Neuronal stem cell (in vitro differentiated cells): ENCODE results near the gene SORCS2.

ENCODE experiments used
- DNase-seq: peaks from one replicate; pipeline ENCODE4 v3.0.0-alpha.2; 2013; ENCODE audit warnings: low spot score
- H2AFZ ChIP-seq: one replicate; pipeline ENCODE4 v1.6.1; 2013; ENCODE audit warnings: mild to moderate bottlenecking, low read length, inconsistent platforms
- H2AK5ac ChIP-seq: 2 replicates; pipeline ENCODE4 v1.6.1; 2013; ENCODE audit warnings: low read depth, mild to moderate bottlenecking, inconsistent platforms, low read length, moderate library complexity, mixed read lengths
- H2BK120ac ChIP-seq: 2 replicates; pipeline ENCODE4 v1.6.1; 2013; ENCODE audit warnings: low read depth, mild to moderate bottlenecking, inconsistent platforms, low read length, moderate library complexity, mixed read lengths
- H2BK12ac ChIP-seq: one replicate; pipeline ENCODE4 v1.6.1; 2013; ENCODE audit warnings: low read length, inconsistent platforms
- H2BK15ac ChIP-seq: 2 replicates; pipeline ENCODE4 v1.6.1; 2013; ENCODE audit warnings: mild to moderate bottlenecking, low read length, inconsistent platforms, mixed read lengths
- H2BK5ac ChIP-seq: one replicate; pipeline ENCODE4 v1.6.1; 2013; ENCODE audit warnings: inconsistent platforms, mild to moderate bottlenecking, low read length, moderate library complexity
- H3K14ac ChIP-seq: one replicate; pipeline ENCODE4 v1.6.1; 2013; ENCODE audit warnings: low read length, inconsistent platforms
- H3K18ac ChIP-seq: 2 replicates; pipeline ENCODE4 v1.6.1; 2013; ENCODE audit warnings: low read length, inconsistent platforms
- H3K23ac ChIP-seq: 2 replicates; pipeline ENCODE4 v1.6.1; 2013; ENCODE audit warnings: low read depth, mild to moderate bottlenecking, mixed read lengths, low read length, inconsistent platforms; ENCODE audit not compliant: poor library complexity
- H3K27ac ChIP-seq: replicated peaks from 3 replicates; pipeline ENCODE4 v1.5.1; 2013; ENCODE audit warnings: low read length, inconsistent platforms
- H3K27me3 ChIP-seq, 3 experiments: 2 replicates each; pipeline ENCODE4 v1.6.1; 2013; ENCODE audit warnings: low read length in 3 of 3, mild to moderate bottlenecking in 2 of 3, inconsistent platforms in 1 of 3, low read depth in 1 of 3, mixed read lengths in 1 of 3, moderate library complexity in 1 of 3; ENCODE audit not compliant: control insufficient read depth in 3 of 3, insufficient read depth in 3 of 3
- H3K36me3 ChIP-seq, 2 donors: replicated peaks in 1 of 2; 2 replicates each; pipeline ENCODE4 v1.6.1; 2013; ENCODE audit warnings: low read length in 2 of 2; ENCODE audit not compliant: control insufficient read depth in 2 of 2, insufficient read depth in 2 of 2
- H3K4ac ChIP-seq: 2 replicates; pipeline ENCODE4 v1.6.1; 2013; ENCODE audit warnings: inconsistent platforms, mild to moderate bottlenecking, low read length, moderate library complexity
- H3K4me1 ChIP-seq, 2 donors: 1 replicate in 1 of 2; 2 replicates in 1 of 2; pipeline ENCODE4 v1.6.1; 2013; ENCODE audit warnings: low read length in 2 of 2, low read depth in 1 of 2; ENCODE audit not compliant: control insufficient read depth in 2 of 2, insufficient read depth in 1 of 2
- H3K4me2 ChIP-seq: one replicate; pipeline ENCODE4 v1.6.1; 2013; ENCODE audit warnings: mild to moderate bottlenecking, low read length, inconsistent platforms; ENCODE audit not compliant: insufficient read depth, poor library complexity, severe bottlenecking
- H3K4me3 ChIP-seq, 2 donors: 2 replicates each; pipeline ENCODE4 v1.5.1; 2013; ENCODE audit warnings: low read length in 2 of 2, mild to moderate bottlenecking in 2 of 2, inconsistent platforms in 1 of 2, moderate library complexity in 1 of 2
- H3K79me1 ChIP-seq: one replicate; pipeline ENCODE4 v1.6.1; 2013; ENCODE audit warnings: low read depth, mild to moderate bottlenecking, inconsistent platforms, low read length, moderate library complexity
- H3K9ac ChIP-seq: one replicate; pipeline ENCODE4 v1.6.1; 2013; ENCODE audit warnings: mild to moderate bottlenecking, low read depth, low read length, inconsistent platforms; ENCODE audit not compliant: poor library complexity
- H3K9me3 ChIP-seq, 2 donors: replicated peaks in 1 of 2; 2 replicates each; pipeline versions ENCODE3 to v1.6.1; 2013; ENCODE audit warnings: low read length in 2 of 2, mild to moderate bottlenecking in 2 of 2, inconsistent platforms in 1 of 2, low read depth in 1 of 2, mixed read lengths in 1 of 2, moderate library complexity in 1 of 2; ENCODE audit not compliant: control insufficient read depth in 2 of 2, insufficient read depth in 1 of 2
- H4K8ac ChIP-seq: one replicate; pipeline ENCODE4 v1.6.1; 2013; ENCODE audit warnings: low read depth, mild to moderate bottlenecking, inconsistent platforms, low read length, moderate library complexity
- H4K91ac ChIP-seq: one replicate; pipeline ENCODE4 v1.6.1; 2013; ENCODE audit warnings: low read length, low read depth, mild to moderate bottlenecking, inconsistent platforms; ENCODE audit not compliant: poor library complexity
- WGBS, 2 donors: extraction: QIAGEN DNeasy Blood & Tissue Kit; methylation state at CpG; one replicate each; pipeline ENCODE4 v1.1.7; 2013; ENCODE audit warnings: missing lambda C conversion rate in 2 of 2, mixed read lengths in 1 of 2; ENCODE audit not compliant: insufficient read length in 2 of 2, insufficient replicate concordance in 1 of 2; ENCODE audit errors: extremely low coverage in 2 of 2; 5-methylcytosine and 5-hydroxymethylcytosine counted together

The SORCS2 gene

GRCh38 chr4:7328913-7329638, 136.7 kb downstream of the SORCS2 start:
- peak overlapping the region; percentile 32 for H2BK5ac ChIP-seq
- no peak overlapping the region for H3K4me2 ChIP-seq
- no peak overlapping the region for H3K4me3 ChIP-seq
- no peak overlapping the region for H3K4ac ChIP-seq
- DNase-seq = no peak
- H3K23ac ChIP-seq = peak overlapping the region; percentile 65
- H2AFZ ChIP-seq = no peak overlapping the region
- H2BK15ac ChIP-seq = peak overlapping the region; percentile 91
- peak overlapping the region; percentile 14 for H2BK12ac ChIP-seq
- no peak overlapping the region for H3K27ac ChIP-seq
- WGBS, 2 donors = no CpG with 5 or more reads among the region's 22 CpGs
- peak overlapping the region; percentile 47 for H3K14ac ChIP-seq
- no peaks in the 10 kb centered on the region for H3K79me1 ChIP-seq
- peak overlapping the region; percentile 49 for H2BK120ac ChIP-seq
- H3K9ac ChIP-seq = peak overlapping the region; percentile 65
- H4K91ac ChIP-seq = peak overlapping the region; percentile 73
- no peaks in the 10 kb centered on the region for H3K9me3 ChIP-seq
- H3K4me1 ChIP-seq = peaks cover 0 to 21% of the 10 kb centered on the region in 2 donors
- H2AK5ac ChIP-seq = peak overlapping the region; percentile 97
- H4K8ac ChIP-seq = no peak overlapping the region
- no peaks in the 10 kb centered on the region for H3K36me3 ChIP-seq
- peaks cover 0 to 4% (median 0%) of the 10 kb centered on the region in 3 experiments for H3K27me3 ChIP-seq
- H3K18ac ChIP-seq = peak overlapping the region; percentile 74

GRCh38 chr4:7330031-7330596, 137.8 kb downstream of the SORCS2 start:
- Histone ChIP-seq H2BK120ac (no peak overlapping the region), H3K27ac (no peak overlapping the region), H3K27me3 (peaks cover 0 to 5% (median 0%) of the 10 kb centered on the region in 3 experiments), H2BK12ac (no peak overlapping the region), H3K4me3 (no peak overlapping the region), H2BK15ac (no peak overlapping the region), H3K4me2 (no peak overlapping the region), H3K4ac (no peak overlapping the region), H3K14ac (no peak overlapping the region), H4K91ac (no peak overlapping the region), H3K36me3 (no peaks in the 10 kb centered on the region), H3K18ac (peak overlapping the region; percentile 52), H2AFZ (no peak overlapping the region), H3K9me3 (no peaks in the 10 kb centered on the region), H4K8ac (no peak overlapping the region), H2BK5ac (peak overlapping the region; percentile 84), H3K23ac (no peak overlapping the region), H3K79me1 (no peaks in the 10 kb centered on the region), H3K9ac (peak overlapping the region; percentile 51), H2AK5ac (peak overlapping the region; percentile 92), H3K4me1 (peaks cover 0 to 19% of the 10 kb centered on the region in 2 donors)
- no CpG with 5 or more reads among the region's 17 CpGs for WGBS, 2 donors
- no peak for DNase-seq

- Histone ChIP-seq H3K9me3 (no peaks in the 10 kb centered on the region), H3K14ac (peak overlapping the region; percentile 97), H4K91ac (no peak overlapping the region), H3K4ac (no peak overlapping the region), H3K79me1 (peaks cover 3% of the 10 kb centered on the region), H3K36me3 (no peaks in the 10 kb centered on the region), H3K23ac (peak overlapping the region; percentile 69), H2BK5ac (peak overlapping the region; percentile 84), H2BK15ac (peak overlapping the region; percentile 46), H2AFZ (no peak overlapping the region), H3K4me1 (peaks cover 0 to 24% of the 10 kb centered on the region in 2 donors), H3K27ac (no peak overlapping the region), H2BK120ac (no peak overlapping the region), H4K8ac (no peak overlapping the region), H3K9ac (no peak overlapping the region), H3K4me3 (no peak overlapping the region), H3K27me3 (peaks cover 0 to 5% (median 0%) of the 10 kb centered on the region in 3 experiments), H2AK5ac (peak overlapping the region; percentile 92), H3K4me2 (no peak overlapping the region), H3K18ac (peak overlapping the region; percentile 85), H2BK12ac (peak overlapping the region; percentile 75)
- no peak for DNase-seq
- no CpG with 5 or more reads among the region's 22 CpGs for WGBS, 2 donors
Observed at GRCh38 chr4:7330811-7331681, 138.7 kb downstream of the SORCS2 start.

GRCh38 chr4:7331682-7332000, 139.3 kb downstream of the SORCS2 start:
- Histone ChIP-seq H3K9ac (no peak overlapping the region), H4K91ac (no peak overlapping the region), H3K4me2 (no peak overlapping the region), H3K27me3 (peaks cover 0 to 5% (median 0%) of the 10 kb centered on the region in 3 experiments), H3K23ac (peak overlapping the region; percentile 23), H3K4me3 (no peak overlapping the region), H3K18ac (peak overlapping the region; percentile 55), H3K79me1 (peaks cover 3% of the 10 kb centered on the region), H2BK12ac (peak overlapping the region; percentile 60), H2AK5ac (peak overlapping the region; percentile 41), H2BK120ac (no peak overlapping the region), H3K27ac (no peak overlapping the region), H4K8ac (no peak overlapping the region), H2AFZ (no peak overlapping the region), H2BK5ac (no peak overlapping the region), H3K4me1 (peaks cover 0 to 24% of the 10 kb centered on the region in 2 donors), H3K14ac (no peak overlapping the region), H2BK15ac (peak overlapping the region; percentile 8), H3K9me3 (no peaks in the 10 kb centered on the region), H3K36me3 (no peaks in the 10 kb centered on the region), H3K4ac (no peak overlapping the region)
- no CpG with 5 or more reads among the region's 11 CpGs for WGBS, 2 donors
- DNase-seq = no peak
